Kidney epithelial cell (primary cell): ENCODE results near the gene RIOK2. TPM values are rescaled to one million over a fixed set of nuclear protein-coding genes. Genes with fewer than 3 reads are reported as not detected.
A peak's percentile ranks its signal among the peaks of the same experiment; 100 is the strongest.
"Not testable (repeated sequence)": the region's sequence is repeated elsewhere in the genome, so short reads cannot be mapped to it uniquely, and the experiment has no call there.

Experiments
- DNase-seq: peaks from one replicate; pipeline ENCODE4 v3.0.0-alpha.2; 2010; ENCODE audit warnings: low read depth
- H3K27me3 ChIP-seq: 2 replicates; pipeline ENCODE4 v1.6.0; 2011; ENCODE audit warnings: low read length; ENCODE audit not compliant: control insufficient read depth, insufficient read depth
- H3K36me3 ChIP-seq: 2 replicates; pipeline ENCODE4 v1.5.1; 2011; ENCODE audit warnings: low read length; ENCODE audit not compliant: control insufficient read depth, insufficient read depth
- H3K4me3 ChIP-seq: 2 replicates; pipeline ENCODE4 v1.5.1; 2011; ENCODE audit warnings: low read depth, mild to moderate bottlenecking, control low read depth, low read length
- total RNA-seq: library from RNA; depleted of rRNA; stranded (reverse); fragments of >200 nt; gene quantifications from 2 replicates; pipeline ENCODE4 v1.2.3, GENCODE V29; 2015
- TF ChIP-seq, protein P1 (sequence below): IDR thresholded peaks from 2 replicates; pipeline ENCODE4 v1.5.1; 2011; ENCODE audit warnings: mild to moderate bottlenecking, moderate library complexity, low read length, control low read depth, inconsistent platforms; ENCODE audit not compliant: insufficient read depth, poor library complexity, severe bottlenecking

Gene RIOK2
- total RNA-seq, 1 donor from 2014 or later = 25.6 TPM

DNA sequence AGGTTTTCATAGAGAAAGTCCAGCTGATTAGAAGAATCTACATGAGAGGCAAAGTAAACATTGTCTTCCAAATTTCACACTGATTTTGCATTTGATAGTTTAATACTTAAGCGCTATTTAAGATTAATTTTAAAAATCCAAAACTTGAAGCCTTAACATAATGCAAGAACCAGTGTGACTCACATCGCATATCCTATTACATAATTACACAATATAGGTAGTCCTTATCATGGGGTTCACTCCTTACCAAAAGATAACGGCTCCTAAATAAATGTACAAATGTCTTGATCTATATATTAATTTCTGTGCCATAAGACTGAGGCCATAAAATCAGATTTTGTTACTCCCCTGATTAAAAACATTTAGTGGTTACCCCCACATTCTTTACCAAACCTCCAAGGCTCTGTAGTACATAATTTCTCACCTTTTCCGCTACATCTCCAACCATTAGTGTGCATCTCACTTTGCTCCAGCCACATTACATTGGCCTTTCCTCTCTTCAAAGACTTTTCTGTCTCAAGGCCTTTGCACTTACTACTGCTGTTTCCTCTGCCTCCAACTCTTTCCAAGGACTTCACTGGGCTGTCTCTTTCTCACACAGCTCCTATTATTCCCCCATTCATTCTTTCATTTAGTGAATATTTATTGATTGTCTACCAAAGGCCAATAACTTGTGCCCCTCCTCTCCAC is 1.0 kb downstream of the RIOK2 start:
- Histone ChIP-seq H3K36me3 (no peaks in the 10 kb centered on the region), H3K27me3 (no peaks in the 10 kb centered on the region), H3K4me3 (peak overlapping the region; percentile 71)
- TF ChIP-seq, protein P1, sequence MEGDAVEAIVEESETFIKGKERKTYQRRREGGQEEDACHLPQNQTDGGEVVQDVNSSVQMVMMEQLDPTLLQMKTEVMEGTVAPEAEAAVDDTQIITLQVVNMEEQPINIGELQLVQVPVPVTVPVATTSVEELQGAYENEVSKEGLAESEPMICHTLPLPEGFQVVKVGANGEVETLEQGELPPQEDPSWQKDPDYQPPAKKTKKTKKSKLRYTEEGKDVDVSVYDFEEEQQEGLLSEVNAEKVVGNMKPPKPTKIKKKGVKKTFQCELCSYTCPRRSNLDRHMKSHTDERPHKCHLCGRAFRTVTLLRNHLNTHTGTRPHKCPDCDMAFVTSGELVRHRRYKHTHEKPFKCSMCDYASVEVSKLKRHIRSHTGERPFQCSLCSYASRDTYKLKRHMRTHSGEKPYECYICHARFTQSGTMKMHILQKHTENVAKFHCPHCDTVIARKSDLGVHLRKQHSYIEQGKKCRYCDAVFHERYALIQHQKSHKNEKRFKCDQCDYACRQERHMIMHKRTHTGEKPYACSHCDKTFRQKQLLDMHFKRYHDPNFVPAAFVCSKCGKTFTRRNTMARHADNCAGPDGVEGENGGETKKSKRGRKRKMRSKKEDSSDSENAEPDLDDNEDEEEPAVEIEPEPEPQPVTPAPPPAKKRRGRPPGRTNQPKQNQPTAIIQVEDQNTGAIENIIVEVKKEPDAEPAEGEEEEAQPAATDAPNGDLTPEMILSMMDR = no peak
- DNase-seq = no peak

GRCh38 chr5:97179457-97179856 is 3.6 kb downstream of the RIOK2 start:
- H3K4me3 ChIP-seq, H3K36me3 ChIP-seq, DNase-seq, H3K27me3 ChIP-seq: not testable (repeated sequence)

GRCh38 chr5:97172227-97172626 is 10.8 kb downstream of the RIOK2 start:
- Histone ChIP-seq H3K27me3 (no peaks in the 10 kb centered on the region), H3K4me3 (no peak overlapping the region), H3K36me3 (no peaks in the 10 kb centered on the region)
- DNase-seq = no peak
- TF ChIP-seq, protein P1 = no peak

- Histone ChIP-seq H3K4me3 (no peak overlapping the region), H3K27me3 (no peaks in the 10 kb centered on the region), H3K36me3 (no peaks in the 10 kb centered on the region)
- TF ChIP-seq, protein P1 = no peak
- no peak for DNase-seq
Observed at GRCh38 chr5:97171703-97172102, 11.3 kb downstream of the RIOK2 start.

GRCh38 chr5:97167435-97167834 is 15.6 kb downstream of the RIOK2 start:
- DNase-seq = no peak
- TF ChIP-seq, protein P1 = no peak
- peaks cover 1% of the 10 kb centered on the region for H3K36me3 ChIP-seq
- no peaks in the 10 kb centered on the region for H3K27me3 ChIP-seq
- H3K4me3 ChIP-seq = no peak overlapping the region

DNA sequence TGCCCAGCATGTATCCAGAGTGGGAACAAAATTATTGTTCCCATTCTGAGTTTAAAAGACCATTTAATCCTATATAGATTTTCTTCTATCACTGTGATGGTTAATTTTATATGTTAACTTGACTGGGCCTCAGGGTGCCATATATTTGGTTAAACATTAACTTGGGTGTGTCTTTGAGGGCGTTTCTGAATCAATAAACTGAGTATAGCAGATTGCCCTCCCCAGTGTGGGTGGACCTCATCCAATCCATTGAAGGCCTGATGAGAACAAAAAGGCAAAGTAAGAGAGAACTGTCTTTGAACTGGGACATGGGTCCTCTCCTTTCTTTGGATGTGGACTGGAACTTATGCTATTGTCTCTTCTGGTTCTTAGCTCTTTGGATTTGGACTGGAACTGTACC is 17.3 kb downstream of the RIOK2 start:
- TF ChIP-seq, protein P1 = no peak
- no peaks in the 10 kb centered on the region for H3K27me3 ChIP-seq
- no peak for DNase-seq
- no peak overlapping the region for H3K4me3 ChIP-seq
- H3K36me3 ChIP-seq = peaks cover 1% of the 10 kb centered on the region
